A549 (cell line): ENCODE measurements around the gene DOK7. TPM values are rescaled to one million over a fixed set of nuclear protein-coding genes. Genes with fewer than 3 reads are reported as not detected.

Source experiments
- ATAC-seq, 2 experiments: fragments of 200-7000 bp in 1 of 2; fragments of >200 bp in 1 of 2; cut with Nextera tagmentation in 1 of 2; cut with Tn5 transposase in 1 of 2; 3 replicates each; pipeline versions ENCODE4 v1.8.0 to v1.9.1; 2018 to 2020; ENCODE audit warnings: mild to moderate bottlenecking in 1 of 2, moderate library complexity in 1 of 2
- CTCF ChIA-PET: fragments of 300-600 bp; sonication (Branson Sonifier 250); formaldehyde crosslinking; extraction: SDS; loops from one replicate; lab custom pipeline; 2021; ENCODE audit warnings: antibody characterized with exemption, inconsistent platforms; lab: Yijun Ruan, JAX
- POLR2A ChIA-PET: fragments of 350-600 bp; formaldehyde crosslinking; extraction: SDS; loops from one replicate; lab custom pipeline; 2021; ENCODE audit warnings: antibody characterized with exemption, inconsistent platforms; lab: Yijun Ruan, JAX
- DNase-seq, 2 experiments: peaks; one replicate each; pipeline versions ENCODE4 v3.0.0 to v3.0.0-alpha.2; 2011 to 2016; ENCODE audit warnings: low read depth in 1 of 2, low spot score in 1 of 2
- FAIRE-seq: peaks from 2 replicates; lab custom pipeline; 2011; peaks lifted over from hg19 to GRCh38; lab: Jason Lieb, UNC
- H3K27ac ChIP-seq, 2 experiments: fragments of >200 bp; sonication (Bioruptor Twin); formaldehyde crosslinking; 3 replicates each; pipeline ENCODE4 v1.5.1; 2016 to 2017
- H3K4me1 ChIP-seq: fragments of >200 bp; sonication (Bioruptor Twin); formaldehyde crosslinking; 3 replicates; pipeline ENCODE4 v1.6.1; 2016
- H3K4me2 ChIP-seq: fragments of >200 bp; sonication (Bioruptor Twin); formaldehyde crosslinking; 3 replicates; pipeline ENCODE4 v1.6.1; 2016
- H3K4me3 ChIP-seq: fragments of >200 bp; sonication (Bioruptor Twin); formaldehyde crosslinking; 3 replicates; pipeline ENCODE4 v1.5.1; 2016
- H3K9me3 ChIP-seq: fragments of >200 bp; sonication (Bioruptor Twin); formaldehyde crosslinking; 3 replicates; pipeline ENCODE4 v1.6.1; 2016
- CBX2 ChIP-seq: fragments of 200-600 bp; sonication (generic); IDR thresholded peaks from 2 replicates; pipeline ENCODE4 v1.6.1; 2016; ENCODE audit warnings: low read depth, mild to moderate bottlenecking, borderline replicate concordance
- CBX8 ChIP-seq: fragments of 200-600 bp; sonication (generic); IDR thresholded peaks from 2 replicates; pipeline ENCODE4 v1.6.1; 2016
- CHD2 ChIP-seq: fragments of 150-350 bp; IDR thresholded peaks from 2 replicates; pipeline ENCODE4 v1.6.1; 2014; ENCODE audit warnings: low read length; ENCODE audit not compliant: partially characterized antibody
- CHD4 ChIP-seq: fragments of 200-600 bp; sonication (generic); IDR thresholded peaks from 2 replicates; pipeline ENCODE4 v1.6.1; 2016; ENCODE audit warnings: antibody characterized with exemption, mild to moderate bottlenecking, borderline replicate concordance
- CTCF ChIP-seq: fragments of >200 bp; sonication (Bioruptor Twin); formaldehyde crosslinking; IDR thresholded peaks from 3 replicates; pipeline ENCODE4 v1.5.1; 2016
- EHF ChIP-seq: fragments of 250-450 bp; sonication (Bioruptor Pico); IDR thresholded peaks from 2 replicates; pipeline ENCODE4 v1.5.0; 2020; ENCODE audit warnings: mild to moderate bottlenecking
- ELK1 ChIP-seq: fragments of 150-350 bp; IDR thresholded peaks from 2 replicates; pipeline ENCODE4 v1.6.1; 2014; ENCODE audit warnings: low read depth, mild to moderate bottlenecking, low read length
- EP300 ChIP-seq, 2 experiments: fragments of >200 bp; sonication (Bioruptor Twin); formaldehyde crosslinking; IDR thresholded peaks; 2 replicates in 1 of 2; 3 replicates in 1 of 2; pipeline ENCODE4 v1.6.1; 2016 to 2017
- ESRRA ChIP-seq: fragments of 150-350 bp; IDR thresholded peaks from 2 replicates; pipeline ENCODE4 v1.6.1; 2014; ENCODE audit warnings: mild to moderate bottlenecking, low read length, borderline replicate concordance
- FOXS1 ChIP-seq: fragments of 250-450 bp; sonication (Bioruptor Pico); IDR thresholded peaks from 2 replicates; pipeline ENCODE4 v1.5.0; 2020; ENCODE audit warnings: mild to moderate bottlenecking, moderate library complexity
- HES2 ChIP-seq: fragments of >200 bp; sonication (Bioruptor Twin); formaldehyde crosslinking; IDR thresholded peaks from 2 replicates; pipeline ENCODE4 v1.6.1; 2016
- HOXB13 ChIP-seq: fragments of 250-450 bp; sonication (Bioruptor Pico); IDR thresholded peaks from 2 replicates; pipeline ENCODE4 v1.5.0; 2020; ENCODE audit warnings: low read depth, mild to moderate bottlenecking, moderate library complexity
- HOXB5 ChIP-seq: fragments of 250-450 bp; sonication (Bioruptor Pico); IDR thresholded peaks from 2 replicates; pipeline ENCODE4 v1.5.0; 2020; ENCODE audit warnings: mild to moderate bottlenecking, moderate library complexity
- JUNB ChIP-seq: fragments of >200 bp; sonication (Bioruptor Twin); formaldehyde crosslinking; IDR thresholded peaks from 2 replicates; pipeline ENCODE4 v1.6.1; 2016
- MAFK ChIP-seq: fragments of 450-650 bp; IDR thresholded peaks from 2 replicates; pipeline ENCODE4 v1.6.1; 2014; ENCODE audit not compliant: partially characterized antibody
- MAX ChIP-seq: IDR thresholded peaks from 2 replicates; pipeline ENCODE4 v1.6.1; 2012
- MAZ ChIP-seq: fragments of 150-350 bp; IDR thresholded peaks from 2 replicates; pipeline ENCODE4 v1.6.1; 2014; ENCODE audit warnings: antibody characterized with exemption, low read depth, low read length, borderline replicate concordance
- NFE2L2 ChIP-seq: fragments of 150-350 bp; conservative IDR thresholded peaks from 2 replicates; pipeline ENCODE4 v1.6.1; 2014; ENCODE audit warnings: low read length
- RARB ChIP-seq: fragments of 250-450 bp; sonication (Bioruptor Pico); IDR thresholded peaks from 2 replicates; pipeline ENCODE4 v1.8.0; 2021; ENCODE audit warnings: mild to moderate bottlenecking, moderate library complexity
- REST ChIP-seq: fragments of 200-600 bp; sonication (generic); IDR thresholded peaks from 2 replicates; pipeline ENCODE4 v1.6.1; 2016; ENCODE audit warnings: antibody characterized with exemption, mild to moderate bottlenecking, moderate library complexity
- TFCP2L1 ChIP-seq: fragments of 250-450 bp; sonication (Bioruptor Pico); IDR thresholded peaks from 2 replicates; pipeline ENCODE4 v1.5.0; 2021; ENCODE audit warnings: mild to moderate bottlenecking
- TP53 ChIP-seq: fragments of 250-450 bp; sonication (Bioruptor Pico); IDR thresholded peaks from 2 replicates; pipeline ENCODE4 v1.5.0; 2021; ENCODE audit warnings: mild to moderate bottlenecking, moderate library complexity
- USF2 ChIP-seq: fragments of 450-650 bp; IDR thresholded peaks from 2 replicates; pipeline ENCODE4 v1.6.1; 2014; ENCODE audit warnings: antibody characterized with exemption
- ZFP36 ChIP-seq: fragments of 450-650 bp; IDR thresholded peaks from 2 replicates; pipeline ENCODE4 v1.6.1; 2014; ENCODE audit warnings: borderline replicate concordance; ENCODE audit not compliant: partially characterized antibody
- ZNF302 ChIP-seq: fragments of 250-450 bp; sonication (Bioruptor Pico); IDR thresholded peaks from 2 replicates; pipeline ENCODE4 v1.9.0; 2021; ENCODE audit warnings: inconsistent platforms, mild to moderate bottlenecking, moderate library complexity
- ZSCAN20 ChIP-seq: fragments of 250-450 bp; sonication (Bioruptor Pico); IDR thresholded peaks from 2 replicates; pipeline ENCODE4 v1.8.0; 2022; ENCODE audit warnings: mild to moderate bottlenecking, moderate library complexity
- WGBS: methylation state at CpG from one replicate; pipeline ENCODE4 v1.1.6; 2017; ENCODE audit errors: missing lambda C conversion rate; 5-methylcytosine and 5-hydroxymethylcytosine counted together
- polyA plus RNA-seq, 4 experiments: library from polyadenylated mRNA; depleted of rRNA in 3 of 4; stranded (reverse); fragments of >200 nt; fragmentation: RNase III in 1 of 4; extraction: RNeasy Plus Mini Kit Qiagen cat#74134 plus additional on column Dnase treatment in 1 of 4; gene quantifications; 2 replicates in 3 of 4; 3 replicates in 1 of 4; pipeline ENCODE4 v1.2.3, GENCODE V29; 2011 to 2017

DOK7 gene
- polyA plus RNA-seq, 2 of the 4 experiments (the other 2 are of a cell fraction) = 0.17 to 0.21 TPM

- TF ChIP-seq NFE2L2 = no peak
- TF ChIP-seq REST = no peak
- no peak for TF ChIP-seq TFCP2L1 (CRISPR knock-in tag)
- no peak for TF ChIP-seq CHD2
- TF ChIP-seq RARB (CRISPR knock-in tag) = no peak
- TF ChIP-seq USF2 = no peak
- no peak for TF ChIP-seq FOXS1 (CRISPR knock-in tag)
- no peak for TF ChIP-seq CBX8
- TF ChIP-seq ESRRA = no peak
- no peak for TF ChIP-seq ZNF302
- TF ChIP-seq HOXB5 = no peak
- no peak for TF ChIP-seq HOXB13 (CRISPR knock-in tag)
- TF ChIP-seq ZFP36 = no peak
- no peak for TF ChIP-seq MAX
- TF ChIP-seq CTCF = no peak
- Histone ChIP-seq H3K27ac (peak overlapping the region; percentile 98 to 99; a peak in 4 of 6 replicates), H3K9me3 (no peaks in the 10 kb centered on the region), H3K4me1 (peaks cover 20% of the 10 kb centered on the region), H3K4me3 (no peak overlapping the region), H3K4me2 (no peak overlapping the region)
- DNase-seq = no peak
- POLR2A ChIA-PET = no interaction called here
- CTCF ChIA-PET = interaction anchor here (1.6 to 1.7 kb wide), 4 partner anchors 8 to 89 kb away, joined by 4 to 8 read pairs (median 5); no protein-coding TSS in a partner anchor
- FAIRE-seq = no peak
- WGBS = 90% methylated on average over 7 of the region's 16 CpGs
- ATAC-seq = no peak
Measured at GRCh38 chr4:3434881-3435685, 28.0 kb upstream of the DOK7 start.

GRCh38 chr4:3435686-3435956 is 27.5 kb upstream of the DOK7 start:
- Histone ChIP-seq H3K9me3 (no peaks in the 10 kb centered on the region), H3K4me3 (no peak overlapping the region), H3K27ac (peak overlapping the region; percentile 98 to 99), H3K4me2 (no peak overlapping the region), H3K4me1 (peaks cover 22% of the 10 kb centered on the region)
- DNase-seq (no peak), ATAC-seq (no peak), FAIRE-seq (no peak)
- WGBS = 90% methylated on average over 4 of the region's 4 CpGs
- POLR2A ChIA-PET = no interaction called here
- CTCF ChIA-PET = interaction anchor here (1.6 kb wide), 2 partner anchors 9 to 89 kb away, joined by 4 to 8 read pairs; no protein-coding TSS in a partner anchor
- TF ChIP-seq HES2 (no peak), TP53 (CRISPR knock-in tag) (no peak), CHD4 (no peak), ZSCAN20 (CRISPR knock-in tag) (no peak), MAZ (no peak), ELK1 (no peak), MAX (no peak), HOXB5 (no peak), EHF (CRISPR knock-in tag) (no peak), EP300 (IDR thresholded peaks at IDR 0.05) (no peak), CBX2 (no peak), FOXS1 (CRISPR knock-in tag) (no peak), CTCF (no peak), NFE2L2 (no peak), JUNB (no peak), MAFK (no peak)
